HS-27A (cell line): ENCODE results near the gene SMYD3.

Experiments used
- DNase-seq: peaks from one replicate; pipeline ENCODE4 v3.0.0-alpha.2; 2012; ENCODE audit warnings: low read depth, missing footprints

SMYD3 gene

DNA sequence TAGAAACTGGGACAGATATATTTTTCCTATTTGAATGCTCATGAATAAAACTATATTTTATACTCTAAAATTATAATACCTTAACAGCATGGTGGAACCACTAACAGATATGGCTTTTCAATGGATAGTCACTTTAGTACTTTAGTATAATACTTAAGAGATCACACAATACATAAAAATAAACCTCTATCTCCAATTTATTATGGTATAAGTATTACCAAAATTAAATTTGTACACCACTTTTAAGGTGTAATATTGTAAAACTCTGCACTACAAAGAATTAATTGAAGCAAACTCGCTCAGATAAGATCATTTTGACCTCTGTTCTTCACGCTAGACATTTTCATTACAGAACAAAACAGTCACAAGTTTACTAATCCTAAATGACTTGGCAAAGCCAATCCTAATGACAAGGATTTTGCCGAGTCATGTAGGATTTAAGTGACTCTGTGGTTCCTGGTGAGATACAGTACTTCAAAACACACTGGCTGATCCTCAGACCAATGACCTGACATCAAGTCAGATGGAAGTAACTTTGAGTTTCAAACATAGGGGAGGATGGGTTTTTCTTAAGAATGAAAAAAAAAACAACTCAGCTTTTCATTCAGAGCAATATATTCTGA is 200.6 kb downstream of the SMYD3 start:
- DNase-seq: no peak

DNA sequence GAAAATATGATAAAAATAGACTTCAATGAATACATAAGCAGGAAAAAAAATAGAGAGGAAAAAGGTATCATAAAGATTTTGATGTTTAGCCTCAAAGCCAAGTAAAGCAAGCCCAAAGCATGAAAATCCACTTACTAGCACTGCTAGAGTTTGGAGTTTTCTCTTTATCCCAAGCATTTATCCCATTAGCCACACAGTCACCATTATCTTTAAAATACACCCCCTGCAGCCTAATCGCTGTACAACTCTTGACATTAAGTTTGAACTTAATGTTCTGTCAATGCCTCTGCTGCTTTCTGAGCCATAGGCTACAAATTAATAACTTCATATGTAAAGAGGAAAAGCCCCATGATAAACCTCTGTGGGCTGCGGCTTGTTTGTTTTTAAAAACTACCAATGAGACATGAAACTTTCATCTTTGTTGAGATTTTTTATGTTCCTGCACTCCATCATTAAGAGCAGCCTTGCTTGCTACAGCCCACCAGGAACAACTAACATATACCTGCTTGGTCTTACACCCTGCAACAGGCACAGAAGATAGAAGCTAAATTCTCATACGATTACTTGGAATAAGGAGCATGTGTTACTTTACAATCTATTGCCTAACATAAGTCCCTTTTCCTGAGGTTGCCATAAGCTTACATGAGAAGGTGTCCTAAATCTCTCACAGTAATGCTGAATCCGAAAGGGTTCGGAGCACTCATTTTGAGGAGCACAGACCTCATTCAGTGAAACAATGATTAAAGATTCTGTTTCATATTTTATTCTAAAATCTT is 202.4 kb downstream of the SMYD3 start:
- no peak for DNase-seq

DNA sequence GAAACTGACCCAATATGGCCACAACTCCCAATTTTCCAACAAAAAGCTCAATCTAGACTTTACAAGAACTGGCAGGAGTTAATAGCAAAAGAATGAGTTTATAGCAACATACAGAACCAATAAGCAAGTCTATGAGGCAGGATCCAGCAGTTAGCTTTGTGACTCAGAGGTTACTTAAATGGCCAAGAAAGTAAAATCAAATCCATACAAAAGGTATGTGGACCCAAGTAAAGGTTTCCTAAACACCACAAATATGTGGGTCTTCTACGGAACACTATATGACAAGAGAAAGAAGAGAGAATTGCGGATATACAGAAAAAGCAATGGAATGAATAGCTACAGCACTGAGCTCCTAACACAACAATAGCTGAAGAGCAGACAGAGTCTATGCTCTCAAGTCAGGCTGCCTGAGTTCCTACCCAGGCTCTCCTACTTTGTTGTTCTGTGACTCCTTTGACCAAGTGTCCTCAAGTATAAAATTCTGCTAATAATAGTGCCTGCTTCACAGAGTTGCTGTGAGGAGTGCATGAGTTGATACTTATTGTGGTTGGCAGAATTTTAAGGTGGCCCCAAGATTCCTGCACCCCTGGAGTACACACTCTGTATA is 204.3 kb downstream of the SMYD3 start:
- no peak for DNase-seq

DNA sequence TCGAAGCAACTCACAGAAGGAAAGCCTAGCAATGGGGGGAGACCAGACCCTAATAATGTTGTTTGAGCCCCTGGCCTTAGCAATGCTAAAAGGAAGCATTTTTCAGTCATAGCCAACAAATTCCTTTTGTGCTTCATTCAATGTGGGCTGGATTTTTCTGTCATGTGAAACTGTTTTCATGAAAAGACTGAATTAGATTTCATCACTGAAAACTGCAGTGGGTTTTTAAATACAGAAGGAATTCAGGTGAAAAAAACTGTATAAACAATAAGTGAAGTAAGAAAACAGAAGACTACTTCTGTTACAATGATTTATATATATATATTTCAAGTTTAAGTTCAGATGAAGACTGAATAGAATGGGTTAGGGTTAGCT is 204.8 kb downstream of the SMYD3 start:
- DNase-seq: no peak

- DNase-seq: no peak
These were observed 205.4 kb downstream of the SMYD3 start for GRCh38 chr1:246301553-246302250.

DNA sequence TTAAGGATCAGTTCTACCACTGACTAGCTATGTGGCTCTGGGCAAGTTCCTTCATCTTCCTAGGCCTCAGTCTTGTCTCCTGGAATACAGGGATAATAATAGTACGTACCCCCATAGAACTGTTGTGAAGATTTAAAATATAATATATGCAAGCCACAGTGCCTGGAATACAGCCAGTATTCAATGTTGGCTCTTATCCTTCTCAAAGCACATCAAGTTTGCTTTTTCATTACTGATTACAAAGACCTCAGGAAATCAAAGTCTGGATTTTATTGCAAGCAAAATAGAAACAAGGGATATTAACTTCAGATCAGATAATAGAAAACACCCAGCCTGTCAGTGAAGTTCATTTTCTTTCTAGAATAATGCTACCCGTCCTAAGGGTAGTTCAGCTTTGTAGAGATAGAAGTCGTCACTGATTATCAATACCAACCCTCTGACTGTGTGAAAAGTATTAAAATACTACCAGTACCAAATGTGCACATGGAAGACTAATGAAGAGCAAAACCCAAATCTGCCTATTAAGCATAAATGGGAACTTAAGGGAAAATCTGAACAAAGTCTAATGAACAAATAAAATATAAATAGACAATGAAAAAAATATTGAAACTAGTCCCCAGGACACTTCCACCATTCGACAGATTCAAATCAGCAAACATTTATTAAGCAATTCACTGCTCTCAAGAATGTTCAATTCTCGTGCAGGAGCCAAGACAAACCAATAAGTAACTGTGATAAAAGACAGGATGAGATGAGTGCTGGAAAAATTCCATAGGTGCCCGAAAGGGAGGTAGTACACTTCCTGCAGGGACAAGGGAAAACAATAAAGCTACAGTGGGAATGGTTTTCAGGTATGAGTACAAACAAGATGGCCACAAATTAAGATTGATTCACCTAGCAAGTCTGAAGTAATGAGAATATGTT is 206.2 kb downstream of the SMYD3 start:
- DNase-seq: no peak

- DNase-seq: no peak
These were observed 209.5 kb downstream of the SMYD3 start for GRCh38 chr1:246297279-246298265.

DNA sequence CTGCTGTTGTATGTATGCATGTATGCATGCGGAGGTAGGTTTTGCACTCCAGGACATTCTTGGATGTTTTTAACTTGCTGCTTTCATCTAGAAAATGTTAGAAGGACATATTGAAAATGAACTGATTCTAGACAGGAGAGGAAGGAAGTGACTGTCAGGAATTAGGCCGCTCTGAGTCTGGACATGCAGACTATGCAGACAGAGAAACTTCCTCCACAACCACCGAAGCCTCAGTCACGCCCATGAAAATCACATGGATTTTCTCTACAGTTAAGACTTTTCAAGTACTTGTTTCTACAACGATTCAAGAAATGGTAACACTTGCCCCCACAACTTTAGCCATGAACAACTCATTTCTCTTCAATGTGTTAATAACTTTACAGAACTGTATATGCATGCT is 211.1 kb downstream of the SMYD3 start:
- no peak for DNase-seq

GRCh38 chr1:246295340-246295739 is 211.7 kb downstream of the SMYD3 start:
- DNase-seq: no peak

GRCh38 chr1:246294263-246294662 is 212.8 kb downstream of the SMYD3 start:
- no peak for DNase-seq

DNA sequence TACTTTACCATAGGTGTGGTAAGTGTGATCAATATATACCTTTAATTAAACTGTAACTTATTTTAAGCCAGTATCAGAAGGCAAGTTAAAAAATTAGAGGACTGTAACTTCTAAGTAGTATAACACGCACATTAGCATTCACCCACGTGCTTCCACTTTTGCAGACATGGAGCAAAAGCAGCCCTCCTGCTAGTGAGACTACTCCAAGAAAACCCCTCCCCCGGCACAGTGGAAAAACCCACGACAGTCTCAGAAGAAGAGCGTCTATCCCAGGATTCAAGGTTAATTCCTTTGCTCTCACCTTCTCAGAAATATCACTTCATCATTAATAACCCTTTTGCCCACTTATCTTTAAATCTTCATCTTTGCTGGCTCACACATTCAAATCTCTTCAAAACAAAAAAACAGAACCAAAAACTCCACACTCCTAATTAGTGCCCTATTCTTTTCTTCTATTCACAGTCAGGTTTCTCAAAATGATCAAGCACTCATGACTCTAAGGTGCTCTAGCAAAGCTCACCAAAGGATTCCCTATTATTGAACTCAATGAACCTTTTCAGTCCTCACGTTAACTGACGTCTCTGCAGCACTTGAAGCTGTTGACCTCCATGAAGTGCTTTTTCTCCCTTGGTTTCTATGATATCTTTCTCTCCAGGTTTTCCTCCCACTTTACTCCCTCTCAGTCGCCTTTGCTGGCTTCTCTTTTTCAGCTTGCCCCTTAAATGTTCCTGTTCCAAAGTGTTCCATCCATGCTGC is 213.5 kb downstream of the SMYD3 start:
- DNase-seq: no peak

DNA sequence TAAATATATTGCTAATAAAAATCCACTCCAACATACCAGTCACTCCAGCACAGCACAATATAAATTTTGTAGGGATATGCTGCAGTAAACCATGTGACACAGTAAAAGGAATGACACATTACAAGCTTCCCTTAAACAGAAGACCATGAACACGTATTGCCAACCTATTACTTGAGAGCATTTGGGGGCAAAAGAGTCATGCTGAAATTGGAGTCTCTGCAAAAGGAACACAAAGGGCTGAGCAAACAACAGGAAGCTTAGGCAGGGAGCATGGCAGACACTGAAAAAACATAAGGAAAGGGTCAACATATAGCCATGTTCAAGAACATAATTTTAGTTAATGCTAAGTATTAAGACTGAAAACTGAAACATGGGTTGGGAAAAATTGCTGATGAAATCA is 214.5 kb downstream of the SMYD3 start:
- DNase-seq: no peak

DNA sequence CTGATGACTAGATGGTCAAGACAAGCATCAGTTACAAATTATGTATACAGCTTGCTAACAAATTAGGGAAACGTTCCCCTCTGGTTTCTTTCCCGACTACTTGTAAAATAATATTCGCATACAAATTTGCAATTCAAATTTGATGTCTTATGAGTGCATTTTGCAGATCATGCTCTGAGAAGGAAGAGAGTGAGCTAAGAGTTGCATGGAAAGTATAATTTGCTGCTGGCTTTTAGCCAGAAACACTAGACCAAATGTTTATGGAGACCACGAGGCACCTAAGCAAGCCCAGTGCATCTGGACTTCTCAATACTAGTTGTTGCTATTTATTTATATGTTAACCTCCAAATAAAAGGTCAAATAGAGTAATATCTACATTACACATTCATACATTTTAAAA is 216.0 kb downstream of the SMYD3 start:
- DNase-seq: no peak

- no peak for DNase-seq
These were observed 223.2 kb downstream of the SMYD3 start for GRCh38 chr1:246283771-246284410.

GRCh38 chr1:246281639-246282038 is 225.4 kb downstream of the SMYD3 start:
- no peak for DNase-seq

GRCh38 chr1:246281195-246281594 is 225.9 kb downstream of the SMYD3 start:
- no peak for DNase-seq

- no peak for DNase-seq
These were observed 226.5 kb downstream of the SMYD3 start for GRCh38 chr1:246280551-246280950.

DNA sequence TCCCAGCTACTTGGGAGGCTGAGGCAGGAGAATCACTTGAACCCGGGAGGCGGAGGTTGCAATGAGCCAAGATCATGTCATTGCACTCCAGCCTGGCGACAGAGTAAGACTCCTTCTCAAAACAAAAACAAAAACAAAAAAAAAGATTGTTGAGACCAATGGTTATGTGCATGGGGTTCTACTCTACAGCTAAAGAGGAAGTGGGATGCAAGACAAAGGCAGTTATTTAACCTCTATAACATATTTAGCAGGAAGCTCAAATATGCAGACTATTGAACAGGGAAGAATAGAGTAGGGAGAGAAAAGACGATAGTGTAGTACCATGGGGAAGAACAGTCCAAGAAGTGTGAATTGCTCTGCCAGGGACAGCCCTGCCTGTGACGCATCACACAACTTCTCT is 227.7 kb downstream of the SMYD3 start:
- no peak for DNase-seq

GRCh38 chr1:246278371-246278770 is 228.7 kb downstream of the SMYD3 start:
- no peak for DNase-seq
